Right lobe of liver (tissue), 4 donors: ENCODE measurements around the gene AMER1.

ENCODE experiments used
- CTCF ChIP-seq, 4 donors: fragments of 200-600 bp in 3 of 4; fragments of 450-650 bp in 1 of 4; IDR thresholded peaks; one replicate each; pipeline versions ENCODE4 v1.5.1 to v1.8.0; 2016 to 2022; ENCODE audit warnings: antibody characterized with exemption in 4 of 4, mild to moderate bottlenecking in 2 of 4
- POLR2A ChIP-seq: fragments of 450-650 bp; IDR thresholded peaks from one replicate; pipeline ENCODE4 v1.6.1; 2017; ENCODE audit warnings: antibody characterized with exemption, mild to moderate bottlenecking
- donor health status: DM: no; HTN: no; CAD: no.
- donor health status: DM: no; HTN: no; CAD: no.
- donor health status: DM: no; HTN: yes; CAD: no.

- no peak for TF ChIP-seq CTCF (IDR thresholded peaks at IDR 0.05)
- TF ChIP-seq POLR2A, result no peak
These were observed 23.6 kb upstream of the AMER1 start for GRCh38 chrX:64229154-64229553.
